GM12891 (cell line): ENCODE results near the gene CDC14B.
"Not testable (repeated sequence)": the region's sequence is repeated elsewhere in the genome, so short reads cannot be mapped to it uniquely, and the experiment has no call there.

Experiments
- POLR2A ChIP-seq: IDR thresholded peaks from 2 replicates; pipeline ENCODE4 v1.6.1; 2011; ENCODE audit warnings: low read depth, low read length, control low read depth
- POLR2AphosphoS5 ChIP-seq: IDR thresholded peaks from 2 replicates; pipeline ENCODE4 v1.6.1; 2011; ENCODE audit warnings: low read depth, low read length, control low read depth
- SPI1 ChIP-seq: IDR thresholded peaks from 2 replicates; pipeline ENCODE4 v1.6.1; 2011; ENCODE audit warnings: low read depth, low read length, control low read depth
- TAF1 ChIP-seq: IDR thresholded peaks from 2 replicates; pipeline ENCODE4 v1.6.1; 2011; ENCODE audit warnings: low read depth, low read length, control low read depth

DNA sequence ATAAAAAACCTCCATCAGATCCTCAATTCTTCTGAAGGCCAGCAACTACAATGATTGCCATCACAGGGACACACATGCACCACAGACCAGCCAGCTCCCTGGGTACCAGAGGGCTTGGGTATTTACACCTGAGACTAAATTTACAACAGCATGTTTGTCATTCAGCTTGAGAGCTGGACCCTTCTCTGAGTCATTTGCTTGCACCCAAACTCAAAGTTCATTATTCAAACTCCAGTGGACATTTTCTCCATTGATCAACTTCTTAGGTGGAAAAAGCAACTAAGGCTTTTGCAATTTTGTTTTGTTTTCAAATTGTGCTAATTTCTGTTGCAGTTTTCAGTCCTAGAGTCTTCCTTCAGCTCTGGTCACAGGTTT is 116.3 kb downstream of the CDC14B start:
- TF ChIP-seq TAF1, POLR2A, SPI1, POLR2AphosphoS5: not testable (repeated sequence)
